ENCODE data around the gene ATXN2L.
"Not testable (repeated sequence)": the region's sequence is repeated elsewhere in the genome, so short reads cannot be mapped to it uniquely, and the experiment has no call there.

Gene ATXN2L

GRCh38 chr16:28866454-28866804 lies 43.6 kb downstream of the ATXN2L start:
- no peak for DNase-seq (ENCODE audit: low read depth)
- TF ChIP-seq CTCF (conservative IDR thresholded peaks at IDR 0.05; ENCODE audit: low read depth, low read length): no peak
- no peak overlapping the region for H3K4me3 ChIP-seq (ENCODE audit: low read length)

DNA sequence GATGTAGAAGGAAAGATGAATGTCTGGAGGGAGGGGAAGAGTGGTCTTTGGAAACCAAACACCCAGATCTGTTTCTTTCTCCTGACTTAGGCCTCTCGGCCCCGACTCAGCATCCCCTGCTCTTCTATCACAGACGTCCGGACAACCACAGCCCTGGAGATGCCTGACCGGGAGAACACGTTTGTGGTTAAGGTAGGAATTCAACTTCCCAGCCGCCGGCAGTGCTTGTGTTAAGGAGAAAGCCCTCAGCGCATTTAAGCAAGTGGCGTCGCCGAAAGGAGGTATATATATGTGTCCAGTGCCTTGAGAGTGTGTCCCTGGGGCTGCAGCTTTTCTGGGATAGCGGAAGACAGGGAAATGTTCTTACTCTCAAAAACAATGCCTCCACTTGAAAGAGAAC lies 44.4 kb downstream of the ATXN2L start:
- no peak for TF ChIP-seq CTCF (conservative IDR thresholded peaks at IDR 0.05; ENCODE audit: low read depth, low read length)
- DNase-seq (ENCODE audit: low read depth): no peak
- H3K4me3 ChIP-seq (ENCODE audit: low read length): no peak overlapping the region

GRCh38 chr16:28867646-28868045 lies 44.8 kb downstream of the ATXN2L start:
- H3K4me3 ChIP-seq (ENCODE audit: low read length); DNase-seq (ENCODE audit: low read depth): not testable (repeated sequence)

DNA sequence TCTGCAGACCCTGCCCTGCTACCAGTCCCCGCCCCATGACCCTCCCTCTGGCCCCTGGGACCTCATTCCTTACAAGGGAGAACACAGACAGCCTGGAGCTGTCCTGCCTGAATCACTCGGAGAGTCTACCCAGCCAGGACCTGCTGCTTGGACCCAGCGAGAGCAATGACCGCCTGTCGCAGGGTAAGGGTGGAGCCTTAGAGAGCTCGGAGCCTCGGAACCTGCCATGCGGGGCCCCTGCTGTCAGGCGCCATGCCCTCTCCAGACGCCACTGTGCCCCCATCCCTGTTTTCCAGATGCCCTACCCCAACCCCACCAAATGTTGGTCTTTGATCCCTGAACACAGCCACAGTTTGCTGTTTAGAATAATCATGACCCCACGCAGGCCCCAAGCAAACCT lies 46.4 kb downstream of the ATXN2L start:
- no peak for DNase-seq (ENCODE audit: low read depth)
- H3K4me3 ChIP-seq (ENCODE audit: low read length): no peak overlapping the region
- no peak for TF ChIP-seq CTCF (conservative IDR thresholded peaks at IDR 0.05; ENCODE audit: low read depth, low read length)

DNA sequence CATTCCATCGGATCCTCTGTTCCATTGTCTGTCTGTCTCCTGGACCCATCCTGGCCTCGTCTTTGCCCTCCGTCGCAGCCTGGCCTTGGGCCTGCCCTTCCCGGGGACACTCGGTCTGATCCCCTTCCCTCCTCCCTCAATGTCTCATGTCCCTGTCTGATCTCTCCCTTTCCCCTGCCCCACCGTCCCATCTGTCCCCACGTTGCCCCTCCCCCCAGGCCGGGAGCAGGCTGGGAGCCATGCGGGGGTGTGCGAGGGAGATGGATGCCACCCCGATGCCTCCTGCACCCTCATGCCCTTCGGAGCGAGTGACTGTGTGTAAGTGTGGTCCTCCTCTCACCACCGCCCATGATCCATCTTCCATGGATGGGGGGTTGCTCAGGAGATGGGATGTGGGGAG lies 50.2 kb downstream of the ATXN2L start:
- no peak for DNase-seq (ENCODE audit: low read depth)
- TF ChIP-seq CTCF (conservative IDR thresholded peaks at IDR 0.05; ENCODE audit: low read depth, low read length): no peak
- no peak overlapping the region for H3K4me3 ChIP-seq (ENCODE audit: low read length)

GRCh38 chr16:28873543-28874201 lies 50.9 kb downstream of the ATXN2L start:
- H3K4me3 ChIP-seq (ENCODE audit: low read length): no peak overlapping the region
- TF ChIP-seq CTCF (conservative IDR thresholded peaks at IDR 0.05; ENCODE audit: low read depth, low read length): peak; percentile 71
- no peak for DNase-seq (ENCODE audit: low read depth)

- H3K4me3 ChIP-seq (ENCODE audit: low read length): no peak overlapping the region
- no peak for TF ChIP-seq CTCF (conservative IDR thresholded peaks at IDR 0.05; ENCODE audit: low read depth, low read length)
- no peak for DNase-seq (ENCODE audit: low read depth)
Observed at GRCh38 chr16:28874406-28874805, 51.6 kb downstream of the ATXN2L start.
